ENCODE results near the gene PARS2.

Gene PARS2

GRCh38 chr1:54764133-54764921, at the start of gene PARS2:
TSS of gene PARS2 (minus strand) at chr1:54764523. CDS start at chr1:54759161, 5,362 bp downstream.
- DNase-seq: peak; percentile 99

GRCh38 chr1:54814126-54814498, 49.8 kb upstream of the PARS2 start:
- no peak for DNase-seq

GRCh38 chr1:54813485-54814125, 49.3 kb upstream of the PARS2 start:
- no peak for DNase-seq

- DNase-seq: no peak
These were observed 48.6 kb upstream of the PARS2 start for GRCh38 chr1:54812801-54813484.

GRCh38 chr1:54811739-54812655, 47.7 kb upstream of the PARS2 start:
- no peak for DNase-seq

- no peak for DNase-seq
These were observed 46.7 kb upstream of the PARS2 start for GRCh38 chr1:54811066-54811465.

- peak; percentile 53 for DNase-seq
These were observed 46.0 kb upstream of the PARS2 start for GRCh38 chr1:54810153-54810942.

- DNase-seq: no peak
These were observed 45.3 kb upstream of the PARS2 start for GRCh38 chr1:54809496-54810074.

- no peak for DNase-seq
These were observed 44.3 kb upstream of the PARS2 start for GRCh38 chr1:54808443-54809207.

GRCh38 chr1:54807756-54808155, 43.4 kb upstream of the PARS2 start:
- no peak for DNase-seq

- no peak for DNase-seq
These were observed 42.7 kb upstream of the PARS2 start for GRCh38 chr1:54806931-54807611.

- no peak for DNase-seq
These were observed 41.7 kb upstream of the PARS2 start for GRCh38 chr1:54805981-54806381.

- DNase-seq: no peak
These were observed 41.1 kb upstream of the PARS2 start for GRCh38 chr1:54805466-54805865.

GRCh38 chr1:54804471-54805132, 40.3 kb upstream of the PARS2 start:
- DNase-seq: no peak

GRCh38 chr1:54803761-54804470, 39.6 kb upstream of the PARS2 start:
- DNase-seq: no peak

- DNase-seq: peak; percentile 68
These were observed 36.8 kb upstream of the PARS2 start, which contains the start of gene TTC22 for GRCh38 chr1:54800899-54801759. TSS of gene TTC22 (minus strand) at chr1:54801323. CDS start at chr1:54801163, 160 bp downstream.

GRCh38 chr1:54800041-54800898, 35.9 kb upstream of the PARS2 start:
- DNase-seq: no peak

All from NCI-H146 (cell line).